Smooth muscle cell of bladder (primary cell): ENCODE results near the gene EFNA3. TPM values are rescaled to one million over a fixed set of nuclear protein-coding genes. Genes with fewer than 3 reads are reported as not detected.

Experiments
- total RNA-seq: library from RNA; depleted of rRNA; stranded (reverse); fragments of >200 nt; gene quantifications from 2 replicates; pipeline ENCODE4 v1.2.3, GENCODE V29; 2014

Gene EFNA3, protein sequence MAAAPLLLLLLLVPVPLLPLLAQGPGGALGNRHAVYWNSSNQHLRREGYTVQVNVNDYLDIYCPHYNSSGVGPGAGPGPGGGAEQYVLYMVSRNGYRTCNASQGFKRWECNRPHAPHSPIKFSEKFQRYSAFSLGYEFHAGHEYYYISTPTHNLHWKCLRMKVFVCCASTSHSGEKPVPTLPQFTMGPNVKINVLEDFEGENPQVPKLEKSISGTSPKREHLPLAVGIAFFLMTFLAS
- 0.14 and 0.83 TPM in 2 replicates for total RNA-seq

DNA sequence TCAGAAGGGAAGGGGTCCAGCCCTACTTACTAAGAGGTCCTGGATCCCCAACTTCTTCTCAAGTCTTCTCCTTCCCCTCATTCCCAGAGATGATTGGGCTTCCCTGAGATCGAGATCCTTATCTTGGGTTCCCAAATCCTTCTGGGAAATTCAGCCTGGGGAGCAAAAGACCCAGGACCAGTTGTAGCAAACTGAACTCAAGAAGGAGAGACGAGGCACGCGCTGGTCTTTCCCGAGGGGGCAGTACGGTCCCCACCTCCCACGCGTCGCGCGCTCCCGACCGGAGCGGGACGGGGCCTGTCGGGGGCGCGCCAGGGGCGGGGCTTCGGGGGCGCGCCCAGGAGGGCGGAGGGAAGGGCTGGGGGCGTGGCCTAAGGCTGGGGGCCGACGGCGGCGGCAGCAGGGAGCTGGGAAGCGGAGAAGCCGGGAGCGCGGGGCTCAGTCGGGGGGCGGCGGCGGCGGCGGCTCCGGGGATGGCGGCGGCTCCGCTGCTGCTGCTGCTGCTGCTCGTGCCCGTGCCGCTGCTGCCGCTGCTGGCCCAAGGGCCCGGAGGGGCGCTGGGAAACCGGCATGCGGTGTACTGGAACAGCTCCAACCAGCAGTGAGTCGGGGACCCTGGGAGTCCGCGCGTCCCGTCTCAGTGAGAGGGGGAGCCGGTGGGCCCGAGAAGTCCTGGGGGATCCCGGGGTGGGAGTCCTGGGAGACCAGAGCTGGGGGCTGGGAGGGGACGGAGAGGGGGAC is at the start of gene EFNA3:
TSS of gene EFNA3 (plus strand) at position 369 of the 741 bp plus-strand sequence. CDS start at position 474, 105 bp downstream.

DNA sequence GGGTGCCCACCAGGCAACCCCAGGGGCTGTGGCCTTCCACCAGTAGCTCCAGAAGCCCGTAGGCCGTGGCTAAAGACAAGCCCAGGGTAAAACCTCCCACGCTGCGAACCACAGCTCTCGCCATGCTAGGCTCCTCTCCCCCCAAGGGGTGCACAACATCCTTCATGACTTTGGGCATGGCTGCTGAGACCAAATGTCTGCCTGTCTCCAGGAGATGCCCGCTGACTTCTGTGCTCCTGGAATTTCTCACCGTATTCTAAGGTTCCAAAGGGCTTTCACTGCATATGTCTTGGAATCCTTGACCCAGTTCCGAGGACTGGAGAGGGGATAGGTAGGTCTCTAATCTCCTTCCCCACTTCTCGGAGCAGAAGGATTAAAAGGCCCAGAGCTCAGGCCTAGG is 45.1 kb upstream of the EFNA3 start, which contains the start of the genes DCST1 and DCST2:
TSS of gene DCST1 (plus strand) at position 301 of the 400 bp plus-strand sequence. CDS start 213 bp downstream, outside the sequence.
TSS of gene DCST2 (minus strand) at position 258 of the 400 bp plus-strand sequence. CDS start at position 178, 80 bp downstream.

DNA sequence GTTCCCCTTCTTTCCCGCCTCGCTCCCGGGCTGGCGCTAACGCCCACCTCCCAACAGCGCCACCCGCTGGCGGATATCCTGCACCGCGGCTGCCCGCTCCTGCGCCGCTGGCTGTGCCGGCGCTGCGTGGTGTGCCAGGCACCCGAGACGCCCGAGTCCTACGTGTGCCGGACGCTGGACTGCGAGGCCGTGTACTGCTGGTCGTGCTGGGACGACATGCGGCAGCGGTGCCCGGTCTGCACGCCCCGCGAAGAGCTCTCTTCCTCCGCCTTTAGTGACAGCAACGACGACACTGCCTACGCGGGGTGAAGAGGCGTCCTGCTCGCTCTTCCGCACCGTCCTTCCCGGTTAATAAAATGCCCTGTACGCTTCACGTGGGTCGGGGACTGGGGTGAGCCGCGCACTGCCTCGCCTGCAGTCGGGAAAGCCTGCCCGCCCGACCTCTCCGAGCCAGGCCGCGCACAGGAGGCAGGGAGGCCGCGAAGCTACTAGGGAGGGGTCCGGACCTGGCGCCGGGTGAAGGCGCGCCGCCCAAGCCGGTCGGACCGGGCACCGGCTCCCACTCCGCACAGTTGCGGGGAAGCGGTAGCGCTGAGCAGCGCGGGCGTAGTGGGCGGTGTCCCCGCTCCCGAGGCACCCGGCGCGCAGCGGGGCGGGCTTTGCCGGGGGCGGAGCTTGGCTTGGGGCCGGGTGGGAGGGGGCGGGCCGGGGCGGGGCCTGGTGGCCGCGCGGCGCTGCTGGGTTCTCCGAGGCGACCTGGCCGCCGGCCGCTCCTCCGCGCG is 27.9 kb upstream of the EFNA3 start, which contains the start of gene ADAM15:
TSS of gene ADAM15 (plus strand) at position 757 of the 782 bp plus-strand sequence. CDS start 71 bp downstream, outside the sequence.

DNA sequence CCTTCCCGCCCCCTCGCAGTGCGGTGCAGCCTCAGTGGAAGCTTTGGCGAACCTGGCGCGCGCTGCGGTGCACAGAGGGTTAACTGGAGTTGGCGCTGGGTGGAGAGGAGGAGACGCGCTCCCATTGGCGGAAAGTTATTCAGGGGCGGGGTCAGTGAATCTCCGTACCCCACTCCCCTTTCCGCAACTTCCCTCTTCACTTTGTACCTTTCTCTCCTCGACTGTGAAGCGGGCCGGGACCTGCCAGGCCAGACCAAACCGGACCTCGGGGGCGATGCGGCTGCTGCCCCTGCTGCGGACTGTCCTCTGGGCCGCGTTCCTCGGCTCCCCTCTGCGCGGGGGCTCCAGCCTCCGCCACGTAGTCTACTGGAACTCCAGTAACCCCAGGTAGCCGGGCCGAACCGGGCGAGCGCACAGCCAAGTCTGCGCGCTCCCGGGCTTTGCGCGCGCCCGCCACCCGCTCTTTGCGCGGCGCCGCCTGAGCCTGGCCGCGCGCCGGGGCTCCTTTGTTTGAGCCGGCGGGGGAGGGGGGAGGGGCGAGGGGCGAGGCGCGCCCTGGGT is 15.0 kb upstream of the EFNA3 start, which contains the start of gene EFNA4:
TSS of gene EFNA4 (plus strand) at position 191 of the 561 bp plus-strand sequence. CDS start at position 275, 84 bp downstream.

DNA sequence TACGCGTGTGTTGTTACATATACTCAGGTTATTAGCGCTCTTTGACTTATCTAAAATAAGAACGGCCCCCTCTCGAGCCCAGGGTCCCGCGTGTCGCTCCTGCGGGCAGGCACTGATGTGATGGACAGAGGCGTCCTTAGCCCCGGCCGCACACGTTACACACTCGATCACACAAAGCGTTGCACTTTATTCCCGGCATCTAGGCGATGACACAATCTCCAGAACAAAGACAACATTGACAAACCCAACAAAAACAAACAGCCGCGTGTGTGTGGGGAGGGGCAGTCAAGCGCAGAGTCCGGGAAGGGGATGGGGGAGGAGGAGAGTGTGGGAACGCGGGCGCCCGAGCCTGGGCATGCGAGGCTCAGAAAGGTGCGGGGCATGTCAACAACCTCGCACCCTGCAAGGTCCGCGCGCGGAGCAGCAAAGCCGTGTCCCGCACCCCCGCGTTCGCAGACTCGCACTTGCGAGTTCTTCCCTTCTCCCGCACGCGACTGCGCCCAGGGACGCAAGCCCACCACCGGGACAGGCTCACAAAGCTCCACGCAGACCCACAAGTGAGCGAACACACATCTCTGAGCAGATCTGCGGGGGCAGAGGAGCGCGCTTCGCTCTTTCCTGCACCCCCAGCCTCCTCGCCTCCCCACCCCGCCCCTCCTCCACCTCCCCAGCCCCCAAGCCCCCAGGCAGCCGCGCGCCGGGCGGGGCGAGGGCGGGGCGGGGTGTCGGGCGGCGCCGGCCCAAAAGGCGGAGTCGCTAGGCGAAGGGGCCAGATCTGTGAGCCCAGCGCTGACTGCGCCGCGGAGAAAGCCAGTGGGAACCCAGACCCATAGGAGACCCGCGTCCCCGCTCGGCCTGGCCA is 48.7 kb downstream of the EFNA3 start, which contains the start of gene EFNA1:
TSS of gene EFNA1 (plus strand) at position 772 of the 862 bp plus-strand sequence. CDS start 102 bp downstream, outside the sequence.

DNA sequence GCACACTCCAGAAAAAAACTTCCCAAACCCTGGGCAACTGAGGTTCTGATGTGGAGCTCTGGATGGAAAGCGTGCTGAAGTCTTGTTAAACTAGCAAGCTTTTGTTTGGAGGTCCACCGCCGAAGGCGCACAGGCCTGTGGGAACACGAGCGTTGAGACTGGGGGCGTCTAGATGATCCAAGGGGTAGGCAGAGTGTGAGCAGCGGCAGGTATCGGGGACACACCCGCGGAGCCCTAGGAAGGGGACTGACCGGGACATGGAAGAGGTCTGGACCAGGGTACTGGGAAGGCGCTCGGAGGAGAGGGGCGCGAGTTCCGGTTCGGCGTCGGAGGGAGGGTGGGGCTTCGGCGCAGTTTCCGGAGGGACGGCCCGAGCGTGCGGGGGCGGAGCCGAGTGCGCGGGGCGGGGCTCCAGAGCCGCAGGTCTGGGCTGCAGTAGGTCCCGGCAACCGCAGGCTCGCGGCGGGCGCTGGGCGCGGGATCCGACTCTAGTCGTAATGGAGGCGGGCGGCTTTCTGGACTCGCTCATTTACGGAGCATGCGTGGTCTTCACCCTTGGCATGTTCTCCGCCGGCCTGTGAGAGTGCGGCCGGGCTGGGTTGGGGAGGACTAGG is 56.9 kb downstream of the EFNA3 start, which contains the start of gene SLC50A1:
TSS of gene SLC50A1 (plus strand) at position 438 of the 614 bp plus-strand sequence. CDS start at position 498, 60 bp downstream.

Other genes with a start within 250 kb of the EFNA3 start
- gene KCNN3, start 208.6 kb upstream of the EFNA3 start, total RNA-seq: under 0.01 and 0.18 TPM in 2 replicates
- 5.1 and 5.5 TPM in 2 replicates for gene PMVK, start 142.1 kb upstream of the EFNA3 start, total RNA-seq
- 97.0 and 105 TPM in 2 replicates for gene PBXIP1, start 122.7 kb upstream of the EFNA3 start, total RNA-seq
- 13.1 and 15.1 TPM in 2 replicates for gene PYGO2, start 117.1 kb upstream of the EFNA3 start, total RNA-seq
- 180 and 202 TPM in 2 replicates for gene SHC1, start 108.1 kb upstream of the EFNA3 start, total RNA-seq
- 17.4 and 25.2 TPM in 2 replicates for gene CKS1B, start 104.2 kb upstream of the EFNA3 start, total RNA-seq
- gene FLAD1, start 95.5 kb upstream of the EFNA3 start, total RNA-seq: 17.2 and 18.7 TPM in 2 replicates
- gene LENEP, start 85.3 kb upstream of the EFNA3 start, total RNA-seq: 0.18 and 0.28 TPM in 2 replicates
- gene ZBTB7B, start 76.0 kb upstream of the EFNA3 start, total RNA-seq: 9.1 and 10.8 TPM in 2 replicates
- gene DCST2, start 45.1 kb upstream of the EFNA3 start, total RNA-seq: under 0.01 TPM in 2 replicates
- not detected in 2 replicates for gene DCST1, start 45.0 kb upstream of the EFNA3 start, total RNA-seq
- 46.2 and 70.4 TPM in 2 replicates for gene ADAM15, start 27.5 kb upstream of the EFNA3 start, total RNA-seq
- 3.7 and 4.0 TPM in 2 replicates for gene EFNA4, start 15.1 kb upstream of the EFNA3 start, total RNA-seq
- 0.71 and 1.1 TPM in 2 replicates for gene EFNA1, start 49.0 kb downstream of the EFNA3 start, total RNA-seq
- 35.4 and 37.4 TPM in 2 replicates for gene SLC50A1, start 57.0 kb downstream of the EFNA3 start, total RNA-seq
- gene DPM3, start 61.7 kb downstream of the EFNA3 start, total RNA-seq: 45.9 and 52.1 TPM in 2 replicates
- 119 and 168 TPM in 2 replicates for gene KRTCAP2, start 94.5 kb downstream of the EFNA3 start, total RNA-seq
- gene TRIM46, start 95.0 kb downstream of the EFNA3 start, total RNA-seq: 2.3 and 2.5 TPM in 2 replicates
- 19.9 and 26.1 TPM in 2 replicates for gene THBS3, start 129.1 kb downstream of the EFNA3 start, total RNA-seq
- 42.7 and 44.5 TPM in 2 replicates for gene MTX1, start 129.9 kb downstream of the EFNA3 start, total RNA-seq
- 3.0 and 5.5 TPM in 2 replicates for gene ENTREP3, start 176.6 kb downstream of the EFNA3 start, total RNA-seq
- 34.3 and 37.8 TPM in 2 replicates for gene SCAMP3, start 183.5 kb downstream of the EFNA3 start, total RNA-seq
- gene CLK2, start 194.7 kb downstream of the EFNA3 start, total RNA-seq: 19.9 and 32.4 TPM in 2 replicates
- gene HCN3, start 198.6 kb downstream of the EFNA3 start, total RNA-seq: 0.71 and 1.0 TPM in 2 replicates
- under 0.01 TPM in 1 of 2 replicates, not detected in the other for gene PKLR, start 222.6 kb downstream of the EFNA3 start, total RNA-seq
- gene FDPS, start 230.0 kb downstream of the EFNA3 start, total RNA-seq: 357 and 395 TPM in 2 replicates
- gene RUSC1, start 242.1 kb downstream of the EFNA3 start, total RNA-seq: 5.4 and 5.7 TPM in 2 replicates